ENCODE results near the gene OBP2A.
"Not testable (repeated sequence)": the region's sequence is repeated elsewhere in the genome, so short reads cannot be mapped to it uniquely, and the experiment has no call there.

Gene OBP2A

DNA sequence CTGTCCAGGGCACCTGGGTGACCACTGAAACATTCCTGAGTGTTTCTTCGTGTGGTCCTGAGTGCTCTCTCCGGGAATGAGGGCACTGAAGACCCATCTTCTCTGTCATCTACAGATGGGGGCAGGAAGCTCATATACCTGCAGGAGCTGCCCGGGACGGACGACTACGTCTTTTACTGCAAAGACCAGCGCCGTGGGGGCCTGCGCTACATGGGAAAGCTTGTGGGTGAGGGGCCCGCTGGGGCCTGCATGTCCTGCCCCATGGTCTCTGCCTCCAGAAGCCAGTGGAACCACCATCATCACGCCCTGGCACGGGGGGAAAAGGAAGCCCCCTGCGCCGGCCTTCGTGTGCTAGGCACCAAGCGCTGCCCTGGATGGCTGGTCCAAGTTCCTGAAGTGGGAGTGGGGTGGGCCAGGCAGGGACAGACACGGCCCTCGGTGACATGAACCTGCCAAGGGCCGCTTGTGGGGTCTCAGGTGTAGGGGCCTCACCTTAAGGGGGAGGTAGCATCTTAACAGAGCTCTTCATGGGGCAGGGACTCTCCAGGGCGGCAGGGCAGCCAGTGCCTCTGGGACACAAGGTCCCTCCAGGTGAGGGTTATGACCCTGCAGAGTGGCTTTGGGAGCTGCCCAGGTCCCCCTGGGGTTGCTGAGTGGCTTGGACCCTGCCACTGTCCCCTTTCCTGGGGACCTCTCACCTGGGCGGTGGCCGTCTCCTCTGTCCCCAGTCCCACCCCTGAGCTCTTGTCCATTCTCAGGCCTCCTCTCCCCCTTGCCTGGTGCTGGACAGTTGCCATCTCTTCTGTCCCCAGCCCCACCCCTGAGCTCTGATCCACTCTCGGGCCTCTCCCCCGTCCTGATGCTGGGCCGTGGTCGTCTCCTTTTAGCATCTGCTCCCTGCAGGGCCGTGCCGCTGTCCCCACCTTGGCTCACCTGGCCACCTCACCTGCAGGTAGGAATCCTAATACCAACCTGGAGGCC lies 2.1 kb downstream of the OBP2A start:
- DNase-seq (no peak), ATAC-seq (ENCODE audit: insufficient read depth, low read depth) (no peak)
- Histone ChIP-seq H3K4me2 (ENCODE audit: insufficient read depth, low read length) (no peak overlapping the region), H3K9me3 (ENCODE audit: insufficient read depth, low read length, severe bottlenecking) (no peaks in the 10 kb centered on the region), H2AFZ (ENCODE audit: low read depth, low read length) (no peak overlapping the region), H3K79me2 (ENCODE audit: insufficient read depth, low read length) (no peaks in the 10 kb centered on the region), H3K4me1 (ENCODE audit: insufficient read depth, low read length) (no peaks in the 10 kb centered on the region), H3K27ac (ENCODE audit: low read length) (no peak overlapping the region), H3K36me3 (ENCODE audit: insufficient read depth, low read length) (no peaks in the 10 kb centered on the region), H3K4me3 (ENCODE audit: low read depth in 1 of 2, low read length in 2 of 2) (no peak overlapping the region), H4K20me1 (ENCODE audit: insufficient read depth, low read length) (no peaks in the 10 kb centered on the region), H3K9ac (ENCODE audit: low read depth, low read length) (no peak overlapping the region), H3K27me3 (ENCODE audit: insufficient read depth, low read length, poor library complexity) (no peaks in the 10 kb centered on the region)
- TF ChIP-seq, protein P1, sequence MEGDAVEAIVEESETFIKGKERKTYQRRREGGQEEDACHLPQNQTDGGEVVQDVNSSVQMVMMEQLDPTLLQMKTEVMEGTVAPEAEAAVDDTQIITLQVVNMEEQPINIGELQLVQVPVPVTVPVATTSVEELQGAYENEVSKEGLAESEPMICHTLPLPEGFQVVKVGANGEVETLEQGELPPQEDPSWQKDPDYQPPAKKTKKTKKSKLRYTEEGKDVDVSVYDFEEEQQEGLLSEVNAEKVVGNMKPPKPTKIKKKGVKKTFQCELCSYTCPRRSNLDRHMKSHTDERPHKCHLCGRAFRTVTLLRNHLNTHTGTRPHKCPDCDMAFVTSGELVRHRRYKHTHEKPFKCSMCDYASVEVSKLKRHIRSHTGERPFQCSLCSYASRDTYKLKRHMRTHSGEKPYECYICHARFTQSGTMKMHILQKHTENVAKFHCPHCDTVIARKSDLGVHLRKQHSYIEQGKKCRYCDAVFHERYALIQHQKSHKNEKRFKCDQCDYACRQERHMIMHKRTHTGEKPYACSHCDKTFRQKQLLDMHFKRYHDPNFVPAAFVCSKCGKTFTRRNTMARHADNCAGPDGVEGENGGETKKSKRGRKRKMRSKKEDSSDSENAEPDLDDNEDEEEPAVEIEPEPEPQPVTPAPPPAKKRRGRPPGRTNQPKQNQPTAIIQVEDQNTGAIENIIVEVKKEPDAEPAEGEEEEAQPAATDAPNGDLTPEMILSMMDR (IDR thresholded peaks at IDR 0.05; ENCODE audit: borderline replicate concordance, extremely low read depth, low read length, poor library complexity, severe bottlenecking), result no peak
- TF ChIP-seq EZH2 (IDR thresholded peaks at IDR 0.05; ENCODE audit: borderline replicate concordance, low read depth, low read length, severe bottlenecking), result no peak

DNA sequence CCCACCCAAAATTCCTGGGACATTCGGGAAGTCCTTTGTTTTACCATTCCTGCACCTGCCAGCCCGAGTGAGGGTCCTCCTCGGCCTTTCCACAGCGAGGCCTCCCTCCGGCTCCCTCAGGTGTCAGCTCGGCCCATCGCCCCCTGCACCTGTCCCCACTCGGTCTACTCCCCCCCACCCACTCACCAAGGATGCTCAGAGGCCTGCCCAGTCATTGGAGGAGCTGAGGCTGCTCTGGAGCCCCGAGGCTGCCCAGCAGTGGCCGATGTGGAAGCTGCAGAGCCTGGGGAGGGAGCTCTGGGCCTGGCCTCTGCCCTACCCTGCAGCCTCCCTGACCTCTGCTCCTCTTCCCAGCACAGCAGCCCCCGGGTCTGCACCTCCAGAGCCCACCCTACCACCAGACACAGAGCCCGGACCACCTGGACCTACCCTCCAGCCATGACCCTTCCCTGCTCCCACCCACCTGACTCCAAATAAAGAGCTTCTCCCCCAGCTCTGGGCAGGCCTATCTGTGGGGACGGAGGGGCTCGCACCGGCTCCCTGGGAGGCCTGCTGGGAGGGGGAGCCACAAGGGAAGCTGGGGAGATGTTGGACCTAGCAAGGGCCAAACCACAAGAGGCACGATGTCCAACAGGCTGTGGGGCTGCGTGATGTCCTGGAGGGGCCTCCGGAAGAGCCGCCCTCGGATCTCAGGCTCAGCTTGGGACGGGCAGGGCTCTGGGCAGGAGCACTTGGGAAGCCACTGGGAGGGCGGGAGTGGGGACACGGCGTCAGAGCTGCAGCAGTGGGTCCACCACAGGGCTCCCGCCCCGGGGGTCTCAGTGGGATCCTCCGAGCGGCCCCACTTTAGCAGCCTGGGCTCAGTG lies 3.8 kb downstream of the OBP2A start:
- H3K27me3 ChIP-seq (ENCODE audit: insufficient read depth, low read length, poor library complexity), result not testable (repeated sequence)

DNA sequence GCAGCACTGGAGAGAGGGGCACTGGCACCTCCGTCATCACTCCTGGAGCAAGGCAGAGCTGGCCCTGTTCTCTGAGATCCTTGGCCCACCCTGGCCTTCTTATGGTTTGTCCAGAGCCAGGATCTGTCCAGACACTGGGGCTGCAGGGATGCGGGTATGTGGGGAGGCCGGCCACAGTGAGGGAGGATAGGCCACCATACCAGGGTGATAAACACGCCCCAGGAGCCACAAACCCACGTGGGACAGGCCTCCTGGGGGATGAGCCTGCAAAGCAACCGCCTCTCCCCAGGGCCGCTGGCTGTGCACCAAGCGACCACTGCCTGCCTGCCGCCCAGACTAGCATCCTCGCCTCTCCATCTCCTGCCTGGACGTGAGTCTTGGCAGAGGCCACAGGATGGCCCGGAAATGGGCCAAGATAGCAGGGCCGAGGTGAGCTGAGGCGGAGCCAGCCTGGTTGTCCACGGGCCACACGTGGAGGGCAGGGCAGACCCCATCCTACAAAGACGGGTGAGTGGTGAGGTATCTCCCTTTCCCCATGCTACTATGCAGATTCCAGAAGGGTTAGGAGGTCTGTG lies 4.5 kb downstream of the OBP2A start:
- Histone ChIP-seq H3K4me2 (ENCODE audit: insufficient read depth, low read length) (no peak overlapping the region), H3K4me1 (ENCODE audit: insufficient read depth, low read length) (no peaks in the 10 kb centered on the region), H4K20me1 (ENCODE audit: insufficient read depth, low read length) (no peaks in the 10 kb centered on the region), H3K27me3 (ENCODE audit: insufficient read depth, low read length, poor library complexity) (no peaks in the 10 kb centered on the region), H3K79me2 (ENCODE audit: insufficient read depth, low read length) (no peaks in the 10 kb centered on the region), H3K36me3 (ENCODE audit: insufficient read depth, low read length) (no peaks in the 10 kb centered on the region), H2AFZ (ENCODE audit: low read depth, low read length) (no peak overlapping the region), H3K27ac (ENCODE audit: low read length) (no peak overlapping the region), H3K9me3 (ENCODE audit: insufficient read depth, low read length, severe bottlenecking) (no peaks in the 10 kb centered on the region), H3K9ac (ENCODE audit: low read depth, low read length) (no peak overlapping the region), H3K4me3 (ENCODE audit: low read depth in 1 of 2, low read length in 2 of 2) (no peak overlapping the region)
- DNase-seq, result no peak
- TF ChIP-seq, protein P1 (IDR thresholded peaks at IDR 0.05; ENCODE audit: borderline replicate concordance, extremely low read depth, low read length, poor library complexity, severe bottlenecking), result no peak
- ATAC-seq (ENCODE audit: insufficient read depth, low read depth), result no peak

More for the DNA sequence above, 3.8 kb downstream of the OBP2A start:
- DNase-seq; H3K36me3 ChIP-seq (ENCODE audit: insufficient read depth, low read length); H4K20me1 ChIP-seq (ENCODE audit: insufficient read depth, low read length); H3K4me2 ChIP-seq (ENCODE audit: insufficient read depth, low read length); H3K9ac ChIP-seq (ENCODE audit: low read depth, low read length); H3K9me3 ChIP-seq (ENCODE audit: insufficient read depth, low read length, severe bottlenecking); H2AFZ ChIP-seq (ENCODE audit: low read depth, low read length); H3K79me2 ChIP-seq (ENCODE audit: insufficient read depth, low read length); ATAC-seq (ENCODE audit: insufficient read depth, low read depth); H3K4me3 ChIP-seq (ENCODE audit: low read depth in 1 of 2, low read length in 2 of 2); H3K27ac ChIP-seq (ENCODE audit: low read length); H3K4me1 ChIP-seq (ENCODE audit: insufficient read depth, low read length): not testable (repeated sequence)

All from DND-41 (cell line).